HepG2 (cell line): ENCODE results near the gene AUP1. TPM values are rescaled to one million over a fixed set of nuclear protein-coding genes. Genes with fewer than 3 reads are reported as not detected.

ENCODE experiments used
- EED ChIP-seq: sonication (generic); formaldehyde crosslinking; IDR thresholded peaks from 2 replicates; pipeline ENCODE4 v1.5.0; 2020; ENCODE audit warnings: mild to moderate bottlenecking, missing genetic modification reagents
- ELF4 ChIP-seq: sonication (generic); formaldehyde crosslinking; IDR thresholded peaks from 2 replicates; pipeline ENCODE4 v1.5.0; 2020; ENCODE audit warnings: missing genetic modification reagents, mild to moderate bottlenecking, moderate library complexity, borderline replicate concordance
- FOXJ3 ChIP-seq: sonication (generic); formaldehyde crosslinking; IDR thresholded peaks from 2 replicates; pipeline ENCODE4 v1.4.0; 2020; ENCODE audit warnings: missing genetic modification reagents, mild to moderate bottlenecking, borderline replicate concordance
- HOXA5 ChIP-seq: sonication (generic); formaldehyde crosslinking; IDR thresholded peaks from 2 replicates; pipeline ENCODE4 v1.4.0; 2020; ENCODE audit warnings: missing genetic modification reagents
- HOXD1 ChIP-seq: sonication (generic); formaldehyde crosslinking; IDR thresholded peaks from 2 replicates; pipeline ENCODE4 v1.5.0; 2020; ENCODE audit warnings: missing genetic modification reagents
- IRF1 ChIP-seq: sonication (generic); formaldehyde crosslinking; IDR thresholded peaks from 2 replicates; pipeline ENCODE4 v1.4.0; 2020; ENCODE audit warnings: low read depth, mild to moderate bottlenecking, missing genetic modification reagents
- NR2C2 ChIP-seq: sonication (generic); formaldehyde crosslinking; IDR thresholded peaks from 2 replicates; pipeline ENCODE4 v1.4.0; 2020; ENCODE audit warnings: missing genetic modification reagents, mild to moderate bottlenecking, moderate library complexity, borderline replicate concordance
- PATZ1 ChIP-seq: sonication (generic); formaldehyde crosslinking; IDR thresholded peaks from 2 replicates; pipeline ENCODE4 v1.4.0; 2020; ENCODE audit warnings: missing genetic modification reagents
- PLSCR1 ChIP-seq: sonication (generic); formaldehyde crosslinking; IDR thresholded peaks from 2 replicates; pipeline ENCODE4 v1.5.0; 2020; ENCODE audit warnings: missing genetic modification reagents, mild to moderate bottlenecking, borderline replicate concordance
- ZFP36 ChIP-seq: fragments of 150-350 bp; IDR thresholded peaks from 2 replicates; pipeline ENCODE4 v1.6.1; 2018; ENCODE audit warnings: borderline replicate concordance, low read length, low read depth; ENCODE audit not compliant: partially characterized antibody
- ZFP36L1 ChIP-seq: sonication (generic); formaldehyde crosslinking; IDR thresholded peaks from 2 replicates; pipeline ENCODE4 v1.8.0; 2022; ENCODE audit warnings: mild to moderate bottlenecking, missing genetic modification reagents, moderate library complexity
- ZNF235 ChIP-seq: sonication (generic); formaldehyde crosslinking; IDR thresholded peaks from 2 replicates; pipeline ENCODE4 v1.8.1; 2023; ENCODE audit warnings: mild to moderate bottlenecking, missing genetic modification reagents, borderline replicate concordance
- ZNF367 ChIP-seq: sonication (generic); formaldehyde crosslinking; IDR thresholded peaks from 2 replicates; pipeline ENCODE4 v1.4.0; 2020; ENCODE audit warnings: missing genetic modification reagents, borderline replicate concordance
- ZNF678 ChIP-seq: sonication (generic); formaldehyde crosslinking; IDR thresholded peaks from 2 replicates; pipeline ENCODE4 v1.4.0; 2020; ENCODE audit warnings: mild to moderate bottlenecking, missing genetic modification reagents
- ZNF713 ChIP-seq: sonication (generic); formaldehyde crosslinking; IDR thresholded peaks from 2 replicates; pipeline ENCODE4 v1.4.0; 2020; ENCODE audit warnings: mild to moderate bottlenecking, missing genetic modification reagents
- polyA plus RNA-seq, 8 experiments: library from polyadenylated mRNA; depleted of rRNA in 3 of 8; stranded (reverse) in 7 of 8; unstranded in 1 of 8; fragments of >200 nt; fragmentation: Illumina TruSeq in 4 of 8; extraction: Trizol in 4 of 8; gene quantifications; 2 replicates each; pipeline versions ENCODE4 v1.2.1 to v1.2.3, GENCODE V29; 2011 to 2016; ENCODE audit warnings: low read depth in 4 of 8, missing spikeins in 1 of 8, mixed read lengths in 1 of 8; ENCODE audit not compliant: insufficient read depth in 1 of 8
- total RNA-seq, 5 experiments: library from RNA; depleted of rRNA; stranded (reverse); fragments of >200 nt; fragmentation: Illumina TruSeq; extraction: Trizol; gene quantifications; 2 replicates each; pipeline ENCODE4 v1.2.3, GENCODE V29; 2016; ENCODE audit warnings: low read depth in 1 of 5
- TF ChIP-seq, protein P1 (sequence below): sonication (generic); formaldehyde crosslinking; IDR thresholded peaks from 2 replicates; pipeline ENCODE4 v1.8.0; 2022; ENCODE audit warnings: mild to moderate bottlenecking, missing genetic modification reagents, borderline replicate concordance
- TF ChIP-seq, protein P2 (sequence below): IDR thresholded peaks from 2 replicates; pipeline ENCODE4 v1.4.0; 2020; ENCODE audit warnings: mild to moderate bottlenecking, missing genetic modification reagents
- TF ChIP-seq, protein P3 (sequence below): sonication (generic); formaldehyde crosslinking; IDR thresholded peaks from 2 replicates; pipeline ENCODE4 v1.4.0; 2020; ENCODE audit warnings: mild to moderate bottlenecking, missing genetic modification reagents

The AUP1 gene
- total and polyA plus RNA-seq, 2 of the 13 experiments (the other 11 are each of a cell fraction or from before 2014, with no cell fraction given) = 174 to 267 TPM

- TF ChIP-seq, protein P1, sequence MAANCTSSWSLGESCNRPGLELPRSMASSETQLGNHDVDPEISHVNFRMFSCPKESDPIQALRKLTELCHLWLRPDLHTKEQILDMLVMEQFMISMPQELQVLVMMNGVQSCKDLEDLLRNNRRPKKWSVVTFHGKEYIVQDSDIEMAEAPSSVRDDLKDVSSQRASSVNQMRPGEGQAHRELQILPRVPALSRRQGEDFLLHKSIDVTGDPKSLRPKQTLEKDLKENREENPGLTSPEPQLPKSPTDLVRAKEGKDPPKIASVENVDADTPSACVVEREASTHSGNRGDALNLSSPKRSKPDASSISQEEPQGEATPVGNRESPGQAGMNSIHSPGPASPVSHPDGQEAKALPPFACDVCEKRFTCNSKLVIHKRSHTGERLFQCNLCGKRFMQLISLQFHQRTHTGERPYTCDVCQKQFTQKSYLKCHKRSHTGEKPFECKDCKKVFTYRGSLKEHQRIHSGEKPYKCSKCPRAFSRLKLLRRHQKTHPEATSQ (CRISPR knock-in tag) = no peak
- TF ChIP-seq, protein P2, sequence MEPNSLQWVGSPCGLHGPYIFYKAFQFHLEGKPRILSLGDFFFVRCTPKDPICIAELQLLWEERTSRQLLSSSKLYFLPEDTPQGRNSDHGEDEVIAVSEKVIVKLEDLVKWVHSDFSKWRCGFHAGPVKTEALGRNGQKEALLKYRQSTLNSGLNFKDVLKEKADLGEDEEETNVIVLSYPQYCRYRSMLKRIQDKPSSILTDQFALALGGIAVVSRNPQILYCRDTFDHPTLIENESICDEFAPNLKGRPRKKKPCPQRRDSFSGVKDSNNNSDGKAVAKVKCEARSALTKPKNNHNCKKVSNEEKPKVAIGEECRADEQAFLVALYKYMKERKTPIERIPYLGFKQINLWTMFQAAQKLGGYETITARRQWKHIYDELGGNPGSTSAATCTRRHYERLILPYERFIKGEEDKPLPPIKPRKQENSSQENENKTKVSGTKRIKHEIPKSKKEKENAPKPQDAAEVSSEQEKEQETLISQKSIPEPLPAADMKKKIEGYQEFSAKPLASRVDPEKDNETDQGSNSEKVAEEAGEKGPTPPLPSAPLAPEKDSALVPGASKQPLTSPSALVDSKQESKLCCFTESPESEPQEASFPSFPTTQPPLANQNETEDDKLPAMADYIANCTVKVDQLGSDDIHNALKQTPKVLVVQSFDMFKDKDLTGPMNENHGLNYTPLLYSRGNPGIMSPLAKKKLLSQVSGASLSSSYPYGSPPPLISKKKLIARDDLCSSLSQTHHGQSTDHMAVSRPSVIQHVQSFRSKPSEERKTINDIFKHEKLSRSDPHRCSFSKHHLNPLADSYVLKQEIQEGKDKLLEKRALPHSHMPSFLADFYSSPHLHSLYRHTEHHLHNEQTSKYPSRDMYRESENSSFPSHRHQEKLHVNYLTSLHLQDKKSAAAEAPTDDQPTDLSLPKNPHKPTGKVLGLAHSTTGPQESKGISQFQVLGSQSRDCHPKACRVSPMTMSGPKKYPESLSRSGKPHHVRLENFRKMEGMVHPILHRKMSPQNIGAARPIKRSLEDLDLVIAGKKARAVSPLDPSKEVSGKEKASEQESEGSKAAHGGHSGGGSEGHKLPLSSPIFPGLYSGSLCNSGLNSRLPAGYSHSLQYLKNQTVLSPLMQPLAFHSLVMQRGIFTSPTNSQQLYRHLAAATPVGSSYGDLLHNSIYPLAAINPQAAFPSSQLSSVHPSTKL = no peak
- no peak for TF ChIP-seq ZNF367 (CRISPR knock-in tag)
- no peak for TF ChIP-seq ZFP36
- no peak for TF ChIP-seq IRF1 (CRISPR knock-in tag)
- TF ChIP-seq HOXA5 (CRISPR knock-in tag) = peak; percentile 48; the same call in 1 of the 2 replicates
- TF ChIP-seq, protein P3, sequence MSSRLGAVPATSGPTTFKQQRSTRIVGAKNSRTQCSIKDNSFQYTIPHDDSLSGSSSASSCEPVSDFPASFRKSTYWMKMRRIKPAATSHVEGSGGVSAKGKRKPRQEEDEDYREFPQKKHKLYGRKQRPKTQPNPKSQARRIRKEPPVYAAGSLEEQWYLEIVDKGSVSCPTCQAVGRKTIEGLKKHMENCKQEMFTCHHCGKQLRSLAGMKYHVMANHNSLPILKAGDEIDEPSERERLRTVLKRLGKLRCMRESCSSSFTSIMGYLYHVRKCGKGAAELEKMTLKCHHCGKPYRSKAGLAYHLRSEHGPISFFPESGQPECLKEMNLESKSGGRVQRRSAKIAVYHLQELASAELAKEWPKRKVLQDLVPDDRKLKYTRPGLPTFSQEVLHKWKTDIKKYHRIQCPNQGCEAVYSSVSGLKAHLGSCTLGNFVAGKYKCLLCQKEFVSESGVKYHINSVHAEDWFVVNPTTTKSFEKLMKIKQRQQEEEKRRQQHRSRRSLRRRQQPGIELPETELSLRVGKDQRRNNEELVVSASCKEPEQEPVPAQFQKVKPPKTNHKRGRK (CRISPR knock-in tag) = no peak
- TF ChIP-seq NR2C2 (CRISPR knock-in tag) = 0 out of 2 replicates have a peak, but pooled peaks have one; percentile 10
- no peak for TF ChIP-seq ZNF235 (CRISPR knock-in tag)
- TF ChIP-seq PATZ1 (CRISPR knock-in tag) = peak; percentile 84
- no peak for TF ChIP-seq ZNF713 (CRISPR knock-in tag)
- no peak for TF ChIP-seq ZFP36L1 (CRISPR knock-in tag)
- no peak for TF ChIP-seq FOXJ3 (CRISPR knock-in tag)
- no peak for TF ChIP-seq EED (CRISPR knock-in tag)
- no peak for TF ChIP-seq PLSCR1 (CRISPR knock-in tag)
- TF ChIP-seq HOXD1 = no peak
- no peak for TF ChIP-seq ZNF678
- no peak for TF ChIP-seq ELF4 (CRISPR knock-in tag)
Measured at GRCh38 chr2:74499267-74499939, 30.1 kb downstream of the AUP1 start, which contains the start of gene LBX2 (continued).
